Prostate gland (tissue), 2 donors: ENCODE data around the gene CFAP90. TPM values are rescaled to one million over a fixed set of nuclear protein-coding genes. Genes with fewer than 3 reads are reported as not detected.

Experiments used
- DNase-seq: peaks from one replicate; pipeline ENCODE4 v3.0.0-alpha.2; 2019; ENCODE audit warnings: low spot score
- H3K27ac ChIP-seq, 2 donors: fragments of 200-600 bp; sonication (generic); 2 replicates each; pipeline ENCODE4 v1.5.1; 2017 to 2019
- H3K27me3 ChIP-seq: fragments of 200-600 bp; sonication (generic); replicated peaks from 2 replicates; pipeline ENCODE4 v1.5.1; 2019; ENCODE audit not compliant: insufficient read depth
- H3K36me3 ChIP-seq, 2 donors: fragments of 200-600 bp; sonication (generic); 1 replicate in 1 of 2; 2 replicates in 1 of 2; pipeline versions ENCODE4 v1.5.1 to v1.8.1; 2017 to 2019
- H3K4me1 ChIP-seq: fragments of 200-600 bp; sonication (generic); replicated peaks from 2 replicates; pipeline ENCODE4 v1.5.1; 2019
- H3K4me3 ChIP-seq, 2 donors: fragments of 200-600 bp; sonication (generic); 2 replicates each; pipeline ENCODE4 v1.5.1; 2017 to 2019
- H3K9me3 ChIP-seq: fragments of 200-600 bp; sonication (generic); 2 replicates; pipeline ENCODE4 v1.5.1; 2017
- CTCF ChIP-seq, 4 experiments: fragments of 200-600 bp in 2 of 4; fragments of 450-650 bp in 2 of 4; sonication (generic) in 2 of 4; IDR thresholded peaks; 1 replicate in 3 of 4; 2 replicates in 1 of 4; pipeline ENCODE4 v1.5.1; 2016 to 2019; ENCODE audit warnings: antibody characterized with exemption in 4 of 4, mild to moderate bottlenecking in 2 of 4, moderate library complexity in 2 of 4
- POLR2A ChIP-seq: fragments of 450-650 bp; IDR thresholded peaks from one replicate; pipeline ENCODE4 v1.6.1; 2016; ENCODE audit warnings: antibody characterized with exemption, mild to moderate bottlenecking
- POLR2AphosphoS5 ChIP-seq: sonication (generic); formaldehyde crosslinking; IDR thresholded peaks from one replicate; pipeline ENCODE4 v1.6.1; 2017; ENCODE audit warnings: antibody characterized with exemption
- WGBS: methylation state at CpG from one replicate; pipeline ENCODE4 v1.1.5; 2018; 5-methylcytosine and 5-hydroxymethylcytosine counted together
- intact Hi-C: fragments of 100-400 bp; cut with DNase I; formaldehyde crosslinking; loops from one replicate; pipeline ENCODE4 v1.14.2; 2022
- total RNA-seq, 2 donors: library from RNA; depleted of rRNA; stranded (reverse); fragments of >200 nt; gene quantifications; one replicate each; pipeline ENCODE4 v1.1.0, GENCODE V29; 2016

CFAP90 gene
- total RNA-seq, 2 donors from 2014 or later = 0.87 to 1.1 TPM

GRCh38 chr5:7794823-7795222, 56.1 kb downstream of the CFAP90 start:
- DNase-seq = no peak
- H3K27ac ChIP-seq = no peak overlapping the region
- H3K27me3 ChIP-seq = no peaks in the 10 kb centered on the region
- H3K36me3 ChIP-seq = no peaks in the 10 kb centered on the region
- TF ChIP-seq CTCF (IDR thresholded peaks at IDR 0.05) (no peak), POLR2A (no peak), POLR2AphosphoS5 (no peak)
- no peaks in the 10 kb centered on the region for H3K4me1 ChIP-seq
- no peaks in the 10 kb centered on the region for H3K9me3 ChIP-seq
- intact Hi-C loops = no loop called here
- 89% methylated on average over 1 of the region's 1 CpG for WGBS
- H3K4me3 ChIP-seq = no peak overlapping the region

GRCh38 chr5:7794311-7794710, 56.6 kb downstream of the CFAP90 start:
- 44% methylated on average over 5 of the region's 5 CpGs for WGBS
- Histone ChIP-seq H3K27ac (no peak overlapping the region), H3K4me1 (no peaks in the 10 kb centered on the region), H3K9me3 (no peaks in the 10 kb centered on the region), H3K36me3 (no peaks in the 10 kb centered on the region), H3K27me3 (no peaks in the 10 kb centered on the region), H3K4me3 (no peak overlapping the region)
- intact Hi-C loops = no loop called here
- TF ChIP-seq CTCF (IDR thresholded peaks at IDR 0.05) (no peak), POLR2A (no peak), POLR2AphosphoS5 (no peak)
- no peak for DNase-seq

DNA sequence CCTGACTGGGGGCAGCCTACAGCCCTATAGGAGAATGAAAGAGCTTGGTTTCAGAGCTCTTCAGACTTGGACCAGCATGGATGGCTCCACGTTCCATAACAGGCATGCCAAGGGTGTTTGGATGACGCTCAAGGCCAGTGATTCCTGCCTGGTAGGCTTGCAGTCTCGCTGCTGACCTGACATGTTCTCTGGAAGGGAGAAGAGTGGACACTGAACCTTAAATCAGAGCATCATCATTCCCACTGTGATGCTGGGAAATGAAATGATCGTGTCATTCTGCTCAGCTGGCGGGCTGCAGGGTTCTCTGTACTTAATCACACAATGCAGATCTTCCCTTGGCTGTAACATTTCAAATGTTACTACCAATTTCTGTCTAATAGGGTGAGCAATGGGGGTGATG, 57.0 kb downstream of the CFAP90 start:
- Histone ChIP-seq H3K4me1 (no peaks in the 10 kb centered on the region), H3K4me3 (no peak overlapping the region), H3K27me3 (no peaks in the 10 kb centered on the region), H3K27ac (no peak overlapping the region), H3K36me3 (no peaks in the 10 kb centered on the region), H3K9me3 (no peaks in the 10 kb centered on the region)
- intact Hi-C loops = no loop called here
- WGBS = 73% methylated on average over 5 of the region's 5 CpGs
- DNase-seq = no peak
- no peak for TF ChIP-seq POLR2A
- TF ChIP-seq POLR2AphosphoS5 = no peak
- no peak for TF ChIP-seq CTCF (IDR thresholded peaks at IDR 0.05)

GRCh38 chr5:7789567-7789966, 61.4 kb downstream of the CFAP90 start:
- Histone ChIP-seq H3K27ac (no peak overlapping the region), H3K27me3 (no peaks in the 10 kb centered on the region), H3K4me3 (no peak overlapping the region), H3K36me3 (no peaks in the 10 kb centered on the region), H3K9me3 (no peaks in the 10 kb centered on the region), H3K4me1 (no peaks in the 10 kb centered on the region)
- DNase-seq = no peak
- TF ChIP-seq POLR2AphosphoS5 = no peak
- no peak for TF ChIP-seq CTCF (IDR thresholded peaks at IDR 0.05)
- TF ChIP-seq POLR2A = no peak
- 92% methylated on average over 7 of the region's 7 CpGs for WGBS
- intact Hi-C loops = no loop called here

GRCh38 chr5:7787770-7788169, 63.2 kb downstream of the CFAP90 start:
- Histone ChIP-seq H3K27me3 (no peaks in the 10 kb centered on the region), H3K4me3 (no peak overlapping the region), H3K36me3 (no peaks in the 10 kb centered on the region), H3K4me1 (no peaks in the 10 kb centered on the region), H3K27ac (no peak overlapping the region), H3K9me3 (no peaks in the 10 kb centered on the region)
- 87% methylated on average over 3 of the region's 3 CpGs for WGBS
- no peak for DNase-seq
- TF ChIP-seq POLR2A (no peak), CTCF (IDR thresholded peaks at IDR 0.05) (no peak), POLR2AphosphoS5 (no peak)
- intact Hi-C loops = no loop called here
